Endodermal cell (in vitro differentiated cells): ENCODE data around the gene PLB1. TPM values are rescaled to one million over a fixed set of nuclear protein-coding genes. Genes with fewer than 3 reads are reported as not detected.

Source experiments
- DNase-seq: peaks from one replicate; pipeline ENCODE4 v3.0.0-alpha.2; 2017
- H3K27ac ChIP-seq: 2 replicates; pipeline ENCODE4 v1.5.1; 2013; ENCODE audit warnings: mild to moderate bottlenecking, low read depth, low read length, moderate library complexity
- H3K27me3 ChIP-seq: 2 replicates; pipeline ENCODE4 v1.6.1; 2013; ENCODE audit warnings: mild to moderate bottlenecking, low read length, moderate library complexity; ENCODE audit not compliant: insufficient read depth, control insufficient read depth, poor library complexity, severe bottlenecking
- H3K36me3 ChIP-seq: 2 replicates; pipeline ENCODE4 v1.7.0; 2013; ENCODE audit warnings: mild to moderate bottlenecking, low read length, moderate library complexity; ENCODE audit not compliant: control insufficient read depth, insufficient read depth
- H3K4me1 ChIP-seq: one replicate; pipeline ENCODE4 v1.7.0; 2013; ENCODE audit warnings: low read length; ENCODE audit not compliant: control insufficient read depth, insufficient read depth
- H3K4me3 ChIP-seq: 2 replicates; pipeline ENCODE4 v1.5.1; 2013; ENCODE audit warnings: mild to moderate bottlenecking, low read length, moderate library complexity
- H3K9ac ChIP-seq: 2 replicates; pipeline ENCODE4 v1.6.1; 2013; ENCODE audit warnings: mild to moderate bottlenecking, low read length, moderate library complexity; ENCODE audit not compliant: poor library complexity, severe bottlenecking; ENCODE audit errors: extremely low read depth
- H3K9me3 ChIP-seq: 2 replicates; pipeline ENCODE4 v1.6.1; 2013; ENCODE audit warnings: mild to moderate bottlenecking, low read length, moderate library complexity; ENCODE audit not compliant: control insufficient read depth
- H3K27ac Mint-ChIP-seq: 2 replicates; pipeline ENCODE4 v1.8.0; 2020; ENCODE audit warnings: mixed read lengths
- H3K27me3 Mint-ChIP-seq: 2 replicates; pipeline ENCODE4 v1.8.0; 2021; ENCODE audit warnings: mild to moderate bottlenecking, mixed read lengths; ENCODE audit not compliant: insufficient read depth
- H3K36me3 Mint-ChIP-seq: 2 replicates; pipeline ENCODE4 v1.8.0; 2020; ENCODE audit warnings: low read depth, mixed read lengths
- H3K4me1 Mint-ChIP-seq: 2 replicates; pipeline ENCODE4 v1.8.0; 2020; ENCODE audit warnings: mixed read lengths
- H3K4me3 Mint-ChIP-seq: 2 replicates; pipeline ENCODE4 v1.8.0; 2020; ENCODE audit warnings: mild to moderate bottlenecking, moderate library complexity, mixed read lengths
- H3K9me3 Mint-ChIP-seq: 2 replicates; pipeline ENCODE4 v1.8.0; 2020; ENCODE audit warnings: mild to moderate bottlenecking, mixed read lengths
- CTCF ChIP-seq: fragments of 200-600 bp; sonication (generic); conservative IDR thresholded peaks from 2 replicates; pipeline ENCODE4 v1.5.0; 2021; ENCODE audit warnings: antibody characterized with exemption, mild to moderate bottlenecking
- WGBS, 2 experiments: methylation state at CpG; one replicate each; pipeline versions ENCODE4 v1.1.5 to v1.1.7; 2013; ENCODE audit warnings: missing lambda C conversion rate in 2 of 2, mixed read lengths in 1 of 2; ENCODE audit not compliant: insufficient coverage in 1 of 2, insufficient read length in 1 of 2; 5-methylcytosine and 5-hydroxymethylcytosine counted together
- total RNA-seq, 2 donors: library from RNA; stranded (reverse); fragmentation: NEBNext Ultra II Directional in 1 of 2; extraction: Animal tissue kit (Norgen Biotek cat#: 25700) in 1 of 2; gene quantifications; 2 replicates in 1 of 2; 3 replicates in 1 of 2; pipeline ENCODE4 v1.2.1, GENCODE V29; 2021

The PLB1 gene
- total RNA-seq, 2 donors from 2014 or later = 0.35 to 0.38 TPM

GRCh38 chr2:28615706-28616105 lies 119.8 kb downstream of the PLB1 start:
- no peak for TF ChIP-seq CTCF
- no peaks in the 10 kb centered on the region for H3K36me3 Mint-ChIP-seq
- peaks cover 7% of the 10 kb centered on the region for H3K27me3 Mint-ChIP-seq
- H3K4me1 ChIP-seq = no peaks in the 10 kb centered on the region
- peaks cover 21% of the 10 kb centered on the region for H3K4me1 Mint-ChIP-seq
- no peaks in the 10 kb centered on the region for H3K9me3 ChIP-seq
- H3K27ac ChIP-seq = no peak overlapping the region
- H3K4me3 ChIP-seq = no peak overlapping the region
- 92 to 98% methylated on average over 5 to 6 of the region's 6 CpGs for WGBS, 2 experiments
- no peak overlapping the region for H3K27ac Mint-ChIP-seq
- no peak overlapping the region for H3K4me3 Mint-ChIP-seq
- no peak for DNase-seq
- no peaks in the 10 kb centered on the region for H3K27me3 ChIP-seq
- H3K9me3 Mint-ChIP-seq = no peaks in the 10 kb centered on the region
- no peaks in the 10 kb centered on the region for H3K36me3 ChIP-seq
- H3K9ac ChIP-seq = no peak overlapping the region

- no peak for TF ChIP-seq CTCF
- Histone ChIP-seq H3K9ac (no peak overlapping the region), H3K4me1 (no peaks in the 10 kb centered on the region), H3K36me3 (no peaks in the 10 kb centered on the region), H3K9me3 (no peaks in the 10 kb centered on the region), H3K27me3 (no peaks in the 10 kb centered on the region), H3K27ac (no peak overlapping the region), H3K4me3 (no peak overlapping the region)
- no peaks in the 10 kb centered on the region for H3K36me3 Mint-ChIP-seq
- H3K4me3 Mint-ChIP-seq = no peak overlapping the region
- H3K27me3 Mint-ChIP-seq = peaks cover under 1% of the 10 kb centered on the region
- DNase-seq = no peak
- WGBS, 2 experiments = 93 to 100% methylated on average over 3 of the region's 3 CpGs
- peaks cover 25% of the 10 kb centered on the region for H3K4me1 Mint-ChIP-seq
- no peak overlapping the region for H3K27ac Mint-ChIP-seq
- no peaks in the 10 kb centered on the region for H3K9me3 Mint-ChIP-seq
Observed at GRCh38 chr2:28616396-28616999, 120.6 kb downstream of the PLB1 start.

GRCh38 chr2:28617502-28618184 lies 121.8 kb downstream of the PLB1 start:
- 91 to 93% methylated on average over 3 of the region's 3 CpGs for whole genome bisulfite sequencing, 2 experiments
- Mint-ChIP-seq H3K36me3 (no peaks in the 10 kb centered on the region), H3K9me3 (no peaks in the 10 kb centered on the region), H3K4me1 (peaks cover 31% of the 10 kb centered on the region), H3K4me3 (no peak overlapping the region), H3K27ac (no peak overlapping the region), H3K27me3 (no peaks in the 10 kb centered on the region)
- no peak overlapping the region for H3K27ac ChIP-seq
- DNase-seq = no peak
- no peaks in the 10 kb centered on the region for H3K36me3 ChIP-seq
- TF ChIP-seq CTCF = no peak
- no peaks in the 10 kb centered on the region for H3K9me3 ChIP-seq
- H3K4me1 ChIP-seq = peaks cover 4% of the 10 kb centered on the region
- no peaks in the 10 kb centered on the region for H3K27me3 ChIP-seq
- no peak overlapping the region for H3K4me3 ChIP-seq
- no peak overlapping the region for H3K9ac ChIP-seq
